Measurements from ENCODE around the gene FAM184B. TPM values are rescaled to one million over a fixed set of nuclear protein-coding genes. Genes with fewer than 3 reads are reported as not detected.

The FAM184B gene
- total RNA-seq, 1 experiment from 2014 or later, result 0.17 TPM

DNA sequence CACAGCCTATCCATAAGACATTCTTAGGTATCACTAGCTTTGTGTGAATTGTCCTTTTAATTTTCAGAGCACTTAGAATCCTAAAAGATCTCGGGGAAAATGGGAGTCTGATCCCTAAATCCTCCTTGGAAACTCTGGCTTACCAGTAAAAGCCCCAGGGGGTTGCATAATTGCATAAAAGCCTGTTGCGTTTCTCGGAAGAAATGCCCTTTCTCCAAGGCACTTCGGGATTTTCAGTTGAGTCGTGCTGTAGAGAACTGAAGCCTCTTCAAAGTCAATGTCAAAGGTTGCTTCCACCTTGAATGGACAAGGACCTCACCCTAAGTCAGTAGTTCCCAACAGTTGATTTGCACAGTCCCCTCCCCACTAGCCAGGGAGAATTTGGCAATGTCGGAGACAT is 20.8 kb downstream of the FAM184B start:
- Mint-ChIP-seq H3K9me3 (peaks cover 8% of the 10 kb centered on the region), H3K4me1 (peaks cover 14% of the 10 kb centered on the region), H3K27me3 (ENCODE audit: low read depth) (no peaks in the 10 kb centered on the region; the same call in 1 of the 2 replicates), H3K4me3 (no peak overlapping the region), H3K36me3 (peaks cover under 1% of the 10 kb centered on the region), H3K27ac (no peak overlapping the region)
- TF ChIP-seq, protein P1, sequence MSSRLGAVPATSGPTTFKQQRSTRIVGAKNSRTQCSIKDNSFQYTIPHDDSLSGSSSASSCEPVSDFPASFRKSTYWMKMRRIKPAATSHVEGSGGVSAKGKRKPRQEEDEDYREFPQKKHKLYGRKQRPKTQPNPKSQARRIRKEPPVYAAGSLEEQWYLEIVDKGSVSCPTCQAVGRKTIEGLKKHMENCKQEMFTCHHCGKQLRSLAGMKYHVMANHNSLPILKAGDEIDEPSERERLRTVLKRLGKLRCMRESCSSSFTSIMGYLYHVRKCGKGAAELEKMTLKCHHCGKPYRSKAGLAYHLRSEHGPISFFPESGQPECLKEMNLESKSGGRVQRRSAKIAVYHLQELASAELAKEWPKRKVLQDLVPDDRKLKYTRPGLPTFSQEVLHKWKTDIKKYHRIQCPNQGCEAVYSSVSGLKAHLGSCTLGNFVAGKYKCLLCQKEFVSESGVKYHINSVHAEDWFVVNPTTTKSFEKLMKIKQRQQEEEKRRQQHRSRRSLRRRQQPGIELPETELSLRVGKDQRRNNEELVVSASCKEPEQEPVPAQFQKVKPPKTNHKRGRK (CRISPR knock-in tag; IDR thresholded peaks at IDR 0.05; ENCODE audit: borderline replicate concordance), result no peak
- TF ChIP-seq CBFB (CRISPR knock-in tag; IDR thresholded peaks at IDR 0.05; ENCODE audit: low read depth) (no peak), RORB (CRISPR knock-in tag; IDR thresholded peaks at IDR 0.05) (no peak), ZNF423 (CRISPR knock-in tag; IDR thresholded peaks at IDR 0.05) (no peak), MXD4 (CRISPR knock-in tag; IDR thresholded peaks at IDR 0.05; ENCODE audit: borderline replicate concordance) (no peak), ELF4 (CRISPR knock-in tag; IDR thresholded peaks at IDR 0.05; ENCODE audit: low read depth) (no peak), GABPB1 (CRISPR knock-in tag; IDR thresholded peaks at IDR 0.05) (no peak), GTF2I (CRISPR knock-in tag; conservative IDR thresholded peaks at IDR 0.05) (no peak)
- TF ChIP-seq, protein P2, sequence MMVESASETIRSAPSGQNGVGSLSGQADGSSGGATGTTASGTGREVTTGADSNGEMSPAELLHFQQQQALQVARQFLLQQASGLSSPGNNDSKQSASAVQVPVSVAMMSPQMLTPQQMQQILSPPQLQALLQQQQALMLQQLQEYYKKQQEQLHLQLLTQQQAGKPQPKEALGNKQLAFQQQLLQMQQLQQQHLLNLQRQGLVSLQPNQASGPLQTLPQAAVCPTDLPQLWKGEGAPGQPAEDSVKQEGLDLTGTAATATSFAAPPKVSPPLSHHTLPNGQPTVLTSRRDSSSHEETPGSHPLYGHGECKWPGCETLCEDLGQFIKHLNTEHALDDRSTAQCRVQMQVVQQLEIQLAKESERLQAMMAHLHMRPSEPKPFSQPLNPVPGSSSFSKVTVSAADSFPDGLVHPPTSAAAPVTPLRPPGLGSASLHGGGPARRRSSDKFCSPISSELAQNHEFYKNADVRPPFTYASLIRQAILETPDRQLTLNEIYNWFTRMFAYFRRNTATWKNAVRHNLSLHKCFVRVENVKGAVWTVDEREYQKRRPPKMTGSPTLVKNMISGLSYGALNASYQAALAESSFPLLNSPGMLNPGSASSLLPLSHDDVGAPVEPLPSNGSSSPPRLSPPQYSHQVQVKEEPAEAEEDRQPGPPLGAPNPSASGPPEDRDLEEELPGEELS (CRISPR knock-in tag; IDR thresholded peaks at IDR 0.05), result no peak
- TF ChIP-seq, protein P3, sequence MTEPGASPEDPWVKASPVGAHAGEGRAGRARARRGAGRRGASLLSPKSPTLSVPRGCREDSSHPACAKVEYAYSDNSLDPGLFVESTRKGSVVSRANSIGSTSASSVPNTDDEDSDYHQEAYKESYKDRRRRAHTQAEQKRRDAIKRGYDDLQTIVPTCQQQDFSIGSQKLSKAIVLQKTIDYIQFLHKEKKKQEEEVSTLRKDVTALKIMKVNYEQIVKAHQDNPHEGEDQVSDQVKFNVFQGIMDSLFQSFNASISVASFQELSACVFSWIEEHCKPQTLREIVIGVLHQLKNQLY (CRISPR knock-in tag; IDR thresholded peaks at IDR 0.05), result no peak
- TF ChIP-seq, protein P4, sequence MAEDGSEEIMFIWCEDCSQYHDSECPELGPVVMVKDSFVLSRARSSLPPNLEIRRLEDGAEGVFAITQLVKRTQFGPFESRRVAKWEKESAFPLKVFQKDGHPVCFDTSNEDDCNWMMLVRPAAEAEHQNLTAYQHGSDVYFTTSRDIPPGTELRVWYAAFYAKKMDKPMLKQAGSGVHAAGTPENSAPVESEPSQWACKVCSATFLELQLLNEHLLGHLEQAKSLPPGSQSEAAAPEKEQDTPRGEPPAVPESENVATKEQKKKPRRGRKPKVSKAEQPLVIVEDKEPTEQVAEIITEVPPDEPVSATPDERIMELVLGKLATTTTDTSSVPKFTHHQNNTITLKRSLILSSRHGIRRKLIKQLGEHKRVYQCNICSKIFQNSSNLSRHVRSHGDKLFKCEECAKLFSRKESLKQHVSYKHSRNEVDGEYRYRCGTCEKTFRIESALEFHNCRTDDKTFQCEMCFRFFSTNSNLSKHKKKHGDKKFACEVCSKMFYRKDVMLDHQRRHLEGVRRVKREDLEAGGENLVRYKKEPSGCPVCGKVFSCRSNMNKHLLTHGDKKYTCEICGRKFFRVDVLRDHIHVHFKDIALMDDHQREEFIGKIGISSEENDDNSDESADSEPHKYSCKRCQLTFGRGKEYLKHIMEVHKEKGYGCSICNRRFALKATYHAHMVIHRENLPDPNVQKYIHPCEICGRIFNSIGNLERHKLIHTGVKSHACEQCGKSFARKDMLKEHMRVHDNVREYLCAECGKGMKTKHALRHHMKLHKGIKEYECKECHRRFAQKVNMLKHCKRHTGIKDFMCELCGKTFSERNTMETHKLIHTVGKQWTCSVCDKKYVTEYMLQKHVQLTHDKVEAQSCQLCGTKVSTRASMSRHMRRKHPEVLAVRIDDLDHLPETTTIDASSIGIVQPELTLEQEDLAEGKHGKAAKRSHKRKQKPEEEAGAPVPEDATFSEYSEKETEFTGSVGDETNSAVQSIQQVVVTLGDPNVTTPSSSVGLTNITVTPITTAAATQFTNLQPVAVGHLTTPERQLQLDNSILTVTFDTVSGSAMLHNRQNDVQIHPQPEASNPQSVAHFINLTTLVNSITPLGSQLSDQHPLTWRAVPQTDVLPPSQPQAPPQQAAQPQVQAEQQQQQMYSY (CRISPR knock-in tag; IDR thresholded peaks at IDR 0.05), result no peak
- TF ChIP-seq, protein P5, sequence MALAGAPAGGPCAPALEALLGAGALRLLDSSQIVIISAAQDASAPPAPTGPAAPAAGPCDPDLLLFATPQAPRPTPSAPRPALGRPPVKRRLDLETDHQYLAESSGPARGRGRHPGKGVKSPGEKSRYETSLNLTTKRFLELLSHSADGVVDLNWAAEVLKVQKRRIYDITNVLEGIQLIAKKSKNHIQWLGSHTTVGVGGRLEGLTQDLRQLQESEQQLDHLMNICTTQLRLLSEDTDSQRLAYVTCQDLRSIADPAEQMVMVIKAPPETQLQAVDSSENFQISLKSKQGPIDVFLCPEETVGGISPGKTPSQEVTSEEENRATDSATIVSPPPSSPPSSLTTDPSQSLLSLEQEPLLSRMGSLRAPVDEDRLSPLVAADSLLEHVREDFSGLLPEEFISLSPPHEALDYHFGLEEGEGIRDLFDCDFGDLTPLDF (CRISPR knock-in tag; IDR thresholded peaks at IDR 0.05), result no peak
- ChIA-PET POLR2A (no interaction called here), CTCF (no interaction called here)
- ATAC-seq (no peak), DNase-seq (ENCODE audit: low spot score) (no peak)

DNA sequence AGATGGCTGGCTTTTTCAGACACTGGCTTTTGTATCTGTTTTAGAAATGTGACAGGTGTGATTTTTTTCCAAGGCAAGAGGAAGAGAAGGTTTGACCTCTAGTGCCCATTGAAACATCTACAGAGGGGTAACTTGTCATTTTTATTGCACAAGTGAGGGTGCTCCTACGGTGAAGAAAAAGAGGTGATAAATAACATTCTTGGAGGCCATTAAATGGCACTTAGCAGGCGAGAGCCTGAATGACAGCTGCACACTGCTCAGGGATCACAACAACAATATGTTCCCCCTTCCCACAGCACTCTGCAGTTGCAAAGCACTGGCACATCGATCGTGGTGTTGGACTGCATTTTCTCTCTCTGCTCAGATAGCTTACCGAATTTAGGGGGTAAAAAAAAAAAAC is 22.9 kb downstream of the FAM184B start:
- Mint-ChIP-seq H3K4me1 (peaks cover 14% of the 10 kb centered on the region), H3K4me3 (no peak overlapping the region), H3K9me3 (no peaks in the 10 kb centered on the region), H3K36me3 (no peaks in the 10 kb centered on the region), H3K27me3 (ENCODE audit: low read depth) (no peaks in the 10 kb centered on the region; the same call in 1 of the 2 replicates), H3K27ac (no peak overlapping the region)
- CTCF ChIA-PET, result no interaction called here
- POLR2A ChIA-PET, result no interaction called here
- ATAC-seq, result no peak
- DNase-seq (ENCODE audit: low spot score), result no peak
- TF ChIP-seq, protein P6, sequence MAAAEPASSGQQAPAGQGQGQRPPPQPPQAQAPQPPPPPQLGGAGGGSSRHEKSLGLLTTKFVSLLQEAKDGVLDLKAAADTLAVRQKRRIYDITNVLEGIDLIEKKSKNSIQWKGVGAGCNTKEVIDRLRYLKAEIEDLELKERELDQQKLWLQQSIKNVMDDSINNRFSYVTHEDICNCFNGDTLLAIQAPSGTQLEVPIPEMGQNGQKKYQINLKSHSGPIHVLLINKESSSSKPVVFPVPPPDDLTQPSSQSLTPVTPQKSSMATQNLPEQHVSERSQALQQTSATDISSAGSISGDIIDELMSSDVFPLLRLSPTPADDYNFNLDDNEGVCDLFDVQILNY (CRISPR knock-in tag; IDR thresholded peaks at IDR 0.05), result no peak
- TF ChIP-seq MXD4 (CRISPR knock-in tag; IDR thresholded peaks at IDR 0.05; ENCODE audit: borderline replicate concordance) (no peak), NFE2L1 (CRISPR knock-in tag; IDR thresholded peaks at IDR 0.05) (no peak), ETV6 (CRISPR knock-in tag; IDR thresholded peaks at IDR 0.05) (no peak), MYBL2 (CRISPR knock-in tag; IDR thresholded peaks at IDR 0.05) (no peak), NR3C1 (CRISPR knock-in tag; conservative IDR thresholded peaks at IDR 0.05; ENCODE audit: low read depth) (no peak), CBFB (CRISPR knock-in tag; IDR thresholded peaks at IDR 0.05; ENCODE audit: low read depth) (no peak)
- TF ChIP-seq, protein P7, sequence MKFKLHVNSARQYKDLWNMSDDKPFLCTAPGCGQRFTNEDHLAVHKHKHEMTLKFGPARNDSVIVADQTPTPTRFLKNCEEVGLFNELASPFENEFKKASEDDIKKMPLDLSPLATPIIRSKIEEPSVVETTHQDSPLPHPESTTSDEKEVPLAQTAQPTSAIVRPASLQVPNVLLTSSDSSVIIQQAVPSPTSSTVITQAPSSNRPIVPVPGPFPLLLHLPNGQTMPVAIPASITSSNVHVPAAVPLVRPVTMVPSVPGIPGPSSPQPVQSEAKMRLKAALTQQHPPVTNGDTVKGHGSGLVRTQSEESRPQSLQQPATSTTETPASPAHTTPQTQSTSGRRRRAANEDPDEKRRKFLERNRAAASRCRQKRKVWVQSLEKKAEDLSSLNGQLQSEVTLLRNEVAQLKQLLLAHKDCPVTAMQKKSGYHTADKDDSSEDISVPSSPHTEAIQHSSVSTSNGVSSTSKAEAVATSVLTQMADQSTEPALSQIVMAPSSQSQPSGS (CRISPR knock-in tag; IDR thresholded peaks at IDR 0.05; ENCODE audit: borderline replicate concordance, low read depth), result no peak
- TF ChIP-seq, protein P8, sequence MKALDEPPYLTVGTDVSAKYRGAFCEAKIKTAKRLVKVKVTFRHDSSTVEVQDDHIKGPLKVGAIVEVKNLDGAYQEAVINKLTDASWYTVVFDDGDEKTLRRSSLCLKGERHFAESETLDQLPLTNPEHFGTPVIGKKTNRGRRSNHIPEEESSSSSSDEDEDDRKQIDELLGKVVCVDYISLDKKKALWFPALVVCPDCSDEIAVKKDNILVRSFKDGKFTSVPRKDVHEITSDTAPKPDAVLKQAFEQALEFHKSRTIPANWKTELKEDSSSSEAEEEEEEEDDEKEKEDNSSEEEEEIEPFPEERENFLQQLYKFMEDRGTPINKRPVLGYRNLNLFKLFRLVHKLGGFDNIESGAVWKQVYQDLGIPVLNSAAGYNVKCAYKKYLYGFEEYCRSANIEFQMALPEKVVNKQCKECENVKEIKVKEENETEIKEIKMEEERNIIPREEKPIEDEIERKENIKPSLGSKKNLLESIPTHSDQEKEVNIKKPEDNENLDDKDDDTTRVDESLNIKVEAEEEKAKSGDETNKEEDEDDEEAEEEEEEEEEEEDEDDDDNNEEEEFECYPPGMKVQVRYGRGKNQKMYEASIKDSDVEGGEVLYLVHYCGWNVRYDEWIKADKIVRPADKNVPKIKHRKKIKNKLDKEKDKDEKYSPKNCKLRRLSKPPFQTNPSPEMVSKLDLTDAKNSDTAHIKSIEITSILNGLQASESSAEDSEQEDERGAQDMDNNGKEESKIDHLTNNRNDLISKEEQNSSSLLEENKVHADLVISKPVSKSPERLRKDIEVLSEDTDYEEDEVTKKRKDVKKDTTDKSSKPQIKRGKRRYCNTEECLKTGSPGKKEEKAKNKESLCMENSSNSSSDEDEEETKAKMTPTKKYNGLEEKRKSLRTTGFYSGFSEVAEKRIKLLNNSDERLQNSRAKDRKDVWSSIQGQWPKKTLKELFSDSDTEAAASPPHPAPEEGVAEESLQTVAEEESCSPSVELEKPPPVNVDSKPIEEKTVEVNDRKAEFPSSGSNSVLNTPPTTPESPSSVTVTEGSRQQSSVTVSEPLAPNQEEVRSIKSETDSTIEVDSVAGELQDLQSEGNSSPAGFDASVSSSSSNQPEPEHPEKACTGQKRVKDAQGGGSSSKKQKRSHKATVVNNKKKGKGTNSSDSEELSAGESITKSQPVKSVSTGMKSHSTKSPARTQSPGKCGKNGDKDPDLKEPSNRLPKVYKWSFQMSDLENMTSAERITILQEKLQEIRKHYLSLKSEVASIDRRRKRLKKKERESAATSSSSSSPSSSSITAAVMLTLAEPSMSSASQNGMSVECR (CRISPR knock-in tag; IDR thresholded peaks at IDR 0.05; ENCODE audit: borderline replicate concordance), result no peak

All from WTC11 (cell line).